Upper lobe of left lung (tissue), 6 donors: ENCODE data around the gene PEX12. TPM values are rescaled to one million over a fixed set of nuclear protein-coding genes. Genes with fewer than 3 reads are reported as not detected.
A peak's percentile ranks its signal among the peaks of the same experiment; 100 is the strongest.

ENCODE experiments used
- ATAC-seq, 2 donors: fragments of 200-7000 bp; cut with Tn5 transposase; one replicate each; pipeline ENCODE4 v1.9.1; 2022; ENCODE audit warnings: mild to moderate bottlenecking in 2 of 2, moderate library complexity in 2 of 2; ENCODE audit not compliant: low FRiP score in 2 of 2
- DNase-seq, 2 donors: peaks; one replicate each; pipeline ENCODE4 v3.0.0-alpha.2; 2019 to 2020
- H3K27ac ChIP-seq, 4 donors: fragments of 200-600 bp; sonication (generic); one replicate each; pipeline ENCODE4 v1.5.1; 2016 to 2019
- H3K27me3 ChIP-seq, 4 donors: fragments of 200-600 bp; sonication (generic); one replicate each; pipeline ENCODE4 v1.5.1; 2017 to 2019
- H3K36me3 ChIP-seq, 4 donors: fragments of 200-600 bp; sonication (generic); one replicate each; pipeline ENCODE4 v1.5.1; 2016 to 2019
- H3K4me1 ChIP-seq, 4 donors: fragments of 200-600 bp; sonication (generic); one replicate each; pipeline ENCODE4 v1.5.1; 2018 to 2019
- H3K4me3 ChIP-seq, 4 donors: fragments of 200-600 bp; sonication (generic); one replicate each; pipeline ENCODE4 v1.5.1; 2017 to 2019; ENCODE audit warnings: mild to moderate bottlenecking in 2 of 4, moderate library complexity in 1 of 4
- H3K9me3 ChIP-seq, 4 donors: fragments of 200-600 bp; sonication (generic); one replicate each; pipeline ENCODE4 v1.5.1; 2018 to 2019
- EP300 ChIP-seq, 4 donors: sonication (generic); formaldehyde crosslinking; IDR thresholded peaks; one replicate each; pipeline ENCODE4 v1.5.1; 2017; ENCODE audit warnings: antibody characterized with exemption in 4 of 4, control low read depth in 2 of 4
- POLR2A ChIP-seq, 4 donors: fragments of 450-650 bp; IDR thresholded peaks; one replicate each; pipeline ENCODE4 v1.5.1; 2016 to 2017; ENCODE audit warnings: antibody characterized with exemption in 4 of 4, mild to moderate bottlenecking in 2 of 4
- POLR2AphosphoS5 ChIP-seq, 2 donors: sonication (generic); formaldehyde crosslinking; IDR thresholded peaks; one replicate each; pipeline ENCODE4 v1.5.1; 2017; ENCODE audit warnings: antibody characterized with exemption in 2 of 2
- WGBS, 2 donors: methylation state at CpG; one replicate each; pipeline ENCODE4 v1.1.5; 2017 to 2018; 5-methylcytosine and 5-hydroxymethylcytosine counted together
- total RNA-seq, 6 donors: library from RNA; depleted of rRNA in 4 of 6; stranded (reverse); fragments of >200 nt in 4 of 6; gene quantifications; one replicate each; pipeline versions ENCODE4 v1.1.0 to v1.2.1, GENCODE V29; 2016 to 2021
- TF ChIP-seq, protein P1 (sequence below), 6 experiments: fragments of 450-650 bp in 4 of 6; fragments of 200-600 bp in 2 of 6; sonication (generic) in 2 of 6; IDR thresholded peaks; one replicate each; pipeline ENCODE4 v1.5.1; 2016 to 2019; ENCODE audit warnings: antibody characterized with exemption in 6 of 6
- donor health status: DM: no; HTN: no; CAD: no; lungs with moderate emphysema.
- donor health status: DM: no; HTN: yes; CAD: no; lungs with severe emphysema.

The PEX12 gene
- total RNA-seq, 6 donors from 2014 or later, result 3.8 to 6.6 (median 5.2) TPM

DNA sequence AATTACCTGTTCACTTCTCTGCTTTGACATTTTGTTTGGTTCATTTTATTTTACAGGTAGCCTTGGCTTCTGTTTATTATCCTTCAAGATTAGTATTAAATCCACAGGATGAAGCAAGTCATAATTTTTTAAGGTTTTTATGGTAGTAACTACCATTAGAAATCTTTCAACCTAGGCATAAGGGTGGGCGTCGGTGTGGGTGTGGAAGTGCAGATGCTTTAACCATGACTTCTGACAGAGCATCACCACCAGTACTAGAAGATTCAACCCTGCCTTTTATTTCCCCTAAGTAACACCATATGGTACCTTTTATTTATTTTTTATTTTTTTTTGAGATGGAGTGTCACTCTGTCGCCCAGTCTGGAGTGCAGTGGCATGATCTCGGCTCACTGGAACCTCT is 31.5 kb upstream of the PEX12 start:
- no peak for TF ChIP-seq POLR2AphosphoS5 (IDR thresholded peaks at IDR 0.05)
- no peak for TF ChIP-seq POLR2A (IDR thresholded peaks at IDR 0.05)
- TF ChIP-seq, protein P1, sequence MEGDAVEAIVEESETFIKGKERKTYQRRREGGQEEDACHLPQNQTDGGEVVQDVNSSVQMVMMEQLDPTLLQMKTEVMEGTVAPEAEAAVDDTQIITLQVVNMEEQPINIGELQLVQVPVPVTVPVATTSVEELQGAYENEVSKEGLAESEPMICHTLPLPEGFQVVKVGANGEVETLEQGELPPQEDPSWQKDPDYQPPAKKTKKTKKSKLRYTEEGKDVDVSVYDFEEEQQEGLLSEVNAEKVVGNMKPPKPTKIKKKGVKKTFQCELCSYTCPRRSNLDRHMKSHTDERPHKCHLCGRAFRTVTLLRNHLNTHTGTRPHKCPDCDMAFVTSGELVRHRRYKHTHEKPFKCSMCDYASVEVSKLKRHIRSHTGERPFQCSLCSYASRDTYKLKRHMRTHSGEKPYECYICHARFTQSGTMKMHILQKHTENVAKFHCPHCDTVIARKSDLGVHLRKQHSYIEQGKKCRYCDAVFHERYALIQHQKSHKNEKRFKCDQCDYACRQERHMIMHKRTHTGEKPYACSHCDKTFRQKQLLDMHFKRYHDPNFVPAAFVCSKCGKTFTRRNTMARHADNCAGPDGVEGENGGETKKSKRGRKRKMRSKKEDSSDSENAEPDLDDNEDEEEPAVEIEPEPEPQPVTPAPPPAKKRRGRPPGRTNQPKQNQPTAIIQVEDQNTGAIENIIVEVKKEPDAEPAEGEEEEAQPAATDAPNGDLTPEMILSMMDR (IDR thresholded peaks at IDR 0.05), result no peak
- no peak for TF ChIP-seq EP300 (IDR thresholded peaks at IDR 0.05)
- H3K36me3 ChIP-seq, result peaks cover 18 to 87% (median 44%) of the 10 kb centered on the region in 4 donors
- H3K4me1 ChIP-seq, result peaks cover 0 to 7% (median 3%) of the 10 kb centered on the region in 4 donors
- 86 to 93% methylated on average over 4 of the region's 4 CpGs for WGBS, 2 donors
- H3K4me3 ChIP-seq, result no peak overlapping the region
- H3K27me3 ChIP-seq, result no peaks in the 10 kb centered on the region
- DNase-seq, result no peak
- H3K27ac ChIP-seq, result no peak overlapping the region
- ATAC-seq, result no peak
- H3K9me3 ChIP-seq, result no peaks in the 10 kb centered on the region

DNA sequence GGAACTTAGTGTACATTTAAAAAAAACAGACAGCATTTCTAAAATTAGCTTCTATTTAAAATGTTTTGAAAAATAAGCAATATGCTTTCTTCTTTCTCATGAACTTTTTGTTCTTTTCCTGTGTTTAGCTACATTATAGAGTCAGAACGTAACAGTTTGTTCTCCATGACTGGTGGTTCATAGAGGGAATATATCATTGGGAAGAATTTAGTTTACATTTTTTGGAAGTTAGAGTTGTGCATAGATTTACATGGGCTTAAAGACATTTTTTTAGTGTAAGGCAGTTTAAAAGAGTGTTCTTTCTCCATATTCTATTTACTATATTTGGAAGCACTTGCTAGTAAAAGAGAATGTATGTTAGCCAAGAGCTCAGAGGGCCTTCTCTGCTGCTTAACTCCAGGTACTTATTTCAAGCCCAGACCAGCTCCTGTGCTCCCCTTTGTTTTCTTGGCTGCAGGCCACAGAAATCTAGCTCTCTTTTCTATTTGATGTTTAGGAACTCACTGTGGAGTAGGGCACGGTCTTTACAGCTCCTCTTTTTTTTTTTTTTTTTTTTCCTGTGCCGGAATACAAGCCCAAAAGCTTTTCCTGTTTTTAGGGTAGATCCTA is 29.0 kb upstream of the PEX12 start:
- peaks cover 0 to 7% (median 3%) of the 10 kb centered on the region in 4 donors for H3K4me1 ChIP-seq
- TF ChIP-seq, protein P1 (IDR thresholded peaks at IDR 0.05), result no peak
- TF ChIP-seq EP300 (IDR thresholded peaks at IDR 0.05), result no peak
- TF ChIP-seq POLR2AphosphoS5 (IDR thresholded peaks at IDR 0.05), result no peak
- H3K27me3 ChIP-seq, result no peaks in the 10 kb centered on the region
- H3K27ac ChIP-seq, result peak overlapping the region in 1 of 4 donors; percentile 11
- peaks cover 18 to 98% (median 56%) of the 10 kb centered on the region in 4 donors for H3K36me3 ChIP-seq
- WGBS, 2 donors, result 54 to 61% methylated on average over 3 of the region's 3 CpGs
- no peaks in the 10 kb centered on the region for H3K9me3 ChIP-seq
- DNase-seq (no peak), ATAC-seq (no peak)
- H3K4me3 ChIP-seq, result no peak overlapping the region

DNA sequence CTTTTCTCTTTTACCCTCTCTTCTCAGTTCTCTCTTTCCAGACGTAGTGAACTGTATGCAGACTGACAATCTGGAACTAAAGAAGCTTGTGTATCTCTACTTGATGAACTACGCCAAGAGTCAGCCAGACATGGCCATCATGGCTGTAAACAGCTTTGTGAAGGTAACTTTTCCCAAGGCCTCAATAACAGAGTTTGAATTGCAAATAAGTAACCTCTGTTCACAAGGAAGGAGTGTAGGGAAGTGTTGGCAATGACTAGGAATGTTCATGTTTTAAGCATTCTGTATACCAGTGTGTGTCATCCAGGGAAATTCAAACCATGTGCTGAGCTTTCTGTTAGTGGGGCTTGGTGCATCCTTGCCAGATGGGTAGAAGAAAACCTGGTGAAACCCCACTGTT is 27.3 kb upstream of the PEX12 start:
- ATAC-seq (no peak), DNase-seq (no peak)
- Histone ChIP-seq H3K4me3 (no peak overlapping the region), H3K36me3 (peaks cover 12 to 98% (median 57%) of the 10 kb centered on the region in 4 donors), H3K4me1 (peaks cover 0 to 7% (median 3%) of the 10 kb centered on the region in 4 donors), H3K9me3 (no peaks in the 10 kb centered on the region), H3K27ac (no peak overlapping the region), H3K27me3 (no peaks in the 10 kb centered on the region)
- no peak for TF ChIP-seq EP300 (IDR thresholded peaks at IDR 0.05)
- TF ChIP-seq POLR2A (IDR thresholded peaks at IDR 0.05), result no peak
- TF ChIP-seq POLR2AphosphoS5 (IDR thresholded peaks at IDR 0.05), result no peak
- TF ChIP-seq, protein P1 (IDR thresholded peaks at IDR 0.05), result no peak
- WGBS, 2 donors, result 87 to 94% methylated on average over 2 of the region's 2 CpGs

DNA sequence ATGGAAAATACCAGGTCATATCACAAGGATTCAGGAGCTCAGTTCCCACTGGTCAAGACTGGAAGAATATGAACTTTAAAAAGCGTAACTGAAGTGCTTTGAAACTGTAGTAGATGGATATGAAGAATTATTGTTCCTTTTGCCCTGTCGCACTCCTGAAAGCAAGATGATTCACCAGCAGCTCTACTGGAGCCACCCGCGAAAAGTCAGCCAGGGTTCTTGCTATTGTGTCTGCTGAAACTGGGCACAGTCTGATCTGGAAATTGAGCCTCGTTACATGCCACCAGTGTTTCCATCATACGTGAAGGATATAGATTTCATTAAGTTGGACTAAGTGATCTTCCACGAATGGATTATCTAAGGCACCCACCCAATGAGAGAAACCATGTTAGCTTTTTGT is 25.3 kb upstream of the PEX12 start:
- ATAC-seq (no peak), DNase-seq (no peak)
- Histone ChIP-seq H3K27me3 (no peaks in the 10 kb centered on the region), H3K4me3 (no peak overlapping the region), H3K27ac (no peak overlapping the region), H3K9me3 (no peaks in the 10 kb centered on the region), H3K36me3 (peaks cover 8 to 97% (median 48%) of the 10 kb centered on the region in 4 donors), H3K4me1 (peaks cover 0 to 7% (median 3%) of the 10 kb centered on the region in 4 donors)
- no peak for TF ChIP-seq EP300 (IDR thresholded peaks at IDR 0.05)
- TF ChIP-seq, protein P1 (IDR thresholded peaks at IDR 0.05), result no peak
- TF ChIP-seq POLR2A (IDR thresholded peaks at IDR 0.05), result no peak
- TF ChIP-seq POLR2AphosphoS5 (IDR thresholded peaks at IDR 0.05), result no peak
- WGBS, 2 donors, result 93 to 96% methylated on average over 7 of the region's 7 CpGs

DNA sequence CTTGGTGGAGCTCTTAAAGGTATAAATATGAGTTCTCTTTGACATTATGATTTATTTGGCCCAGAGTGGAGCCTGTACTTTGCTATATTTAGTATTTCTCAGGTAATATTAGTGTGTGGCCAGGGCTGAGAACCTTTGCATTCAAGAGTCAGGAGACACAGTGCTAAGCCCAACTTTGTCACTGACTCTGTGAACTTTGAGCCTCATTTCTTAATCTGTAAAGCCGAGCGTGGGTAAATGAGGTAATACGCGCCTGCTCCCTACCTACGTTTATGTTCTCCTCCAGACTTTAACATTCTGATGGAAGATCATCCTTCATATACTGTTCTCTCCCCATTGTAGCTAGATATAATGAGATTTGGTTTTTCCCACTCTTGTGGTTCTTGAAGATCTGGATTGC is 19.2 kb upstream of the PEX12 start:
- WGBS, 2 donors, result 74 to 76% methylated on average over 5 of the region's 5 CpGs
- H3K27me3 ChIP-seq, result no peaks in the 10 kb centered on the region
- TF ChIP-seq POLR2A (IDR thresholded peaks at IDR 0.05), result no peak
- TF ChIP-seq POLR2AphosphoS5 (IDR thresholded peaks at IDR 0.05), result no peak
- TF ChIP-seq, protein P1 (IDR thresholded peaks at IDR 0.05), result no peak
- TF ChIP-seq EP300 (IDR thresholded peaks at IDR 0.05), result no peak
- H3K4me3 ChIP-seq, result no peak overlapping the region
- peaks cover 4 to 86% (median 44%) of the 10 kb centered on the region in 4 donors for H3K36me3 ChIP-seq
- no peaks in the 10 kb centered on the region for H3K9me3 ChIP-seq
- DNase-seq, result no peak
- H3K4me1 ChIP-seq, result peaks cover 0 to 15% (median 2%) of the 10 kb centered on the region in 4 donors
- no peak for ATAC-seq
- H3K27ac ChIP-seq, result no peak overlapping the region
